Psoas muscle (tissue), 8 donors: ENCODE data around the gene CCDC183. TPM values are rescaled to one million over a fixed set of nuclear protein-coding genes. Genes with fewer than 3 reads are reported as not detected.

Experiments
- ATAC-seq, 4 donors: fragments of 200-7000 bp; cut with Tn5 transposase; one replicate each; pipeline ENCODE4 v1.9.1; 2020; ENCODE audit warnings: moderate library complexity in 3 of 4, mild to moderate bottlenecking in 2 of 4
- DNase-seq, 2 donors: peaks; one replicate each; pipeline ENCODE4 v3.0.0-alpha.2; 2020
- H3K27ac ChIP-seq: fragments of 200-600 bp; one replicate; pipeline ENCODE4 v1.8.0; 2022
- H3K27me3 ChIP-seq, 3 donors: fragments of 200-600 bp in 1 of 3; one replicate each; pipeline versions ENCODE4 v1.6.1 to v1.8.0; 2013 to 2022; ENCODE audit warnings: low read length in 2 of 3, mild to moderate bottlenecking in 2 of 3, moderate library complexity in 1 of 3; ENCODE audit not compliant: insufficient read depth in 3 of 3
- H3K36me3 ChIP-seq, 2 donors: fragments of 200-600 bp in 1 of 2; one replicate each; pipeline versions ENCODE4 v1.6.1 to v1.8.0; 2013 to 2022; ENCODE audit warnings: low read depth in 1 of 2, mild to moderate bottlenecking in 1 of 2, moderate library complexity in 1 of 2; ENCODE audit not compliant: insufficient read depth in 1 of 2
- H3K4me1 ChIP-seq: fragments of 200-600 bp; one replicate; pipeline ENCODE4 v1.8.0; 2022
- H3K4me3 ChIP-seq: fragments of 200-600 bp; one replicate; pipeline ENCODE4 v1.8.0; 2022; ENCODE audit warnings: mild to moderate bottlenecking
- H3K9me3 ChIP-seq: fragments of 200-600 bp; one replicate; pipeline ENCODE4 v1.8.0; 2022
- WGBS, 3 donors: extraction: QIAGEN DNeasy Blood & Tissue Kit; methylation state at CpG; one replicate each; pipeline versions ENCODE4 v1.1.6 to v1.1.7; 2013; 5-methylcytosine and 5-hydroxymethylcytosine counted together
- intact Hi-C, 2 donors: fragments of 100-400 bp; cut with DNase I; formaldehyde crosslinking; loops; one replicate each; pipeline versions ENCODE4 v1.11.0 to v1.14.2; 2022
- polyA plus RNA-seq, 3 donors: library from polyadenylated mRNA; stranded (reverse); fragments of 200-250 nt; gene quantifications; one replicate each; pipeline ENCODE4 v1.2.3, GENCODE V29; 2013
- total RNA-seq, 4 donors: library from RNA; stranded (reverse); fragmentation: NEBNext Ultra II Directional in 2 of 4; extraction: Animal tissue kit (Norgen Biotek cat#: 25700) in 2 of 4; gene quantifications; one replicate each; pipeline versions ENCODE4 v1.2.1 to v1.2.4, GENCODE V29; 2021 to 2023
- TF ChIP-seq, protein P1 (sequence below): fragments of 200-600 bp; IDR thresholded peaks from one replicate; pipeline ENCODE4 v1.8.0; 2022; ENCODE audit warnings: antibody characterized with exemption
- donor health status: healthy with polysubstance abuse.
- donor health status: DM: no; HTN: no; CAD: no; lungs with moderate emphysema.
- donor health status: Bipolar disorder and iron deficiency.
- donor health status: healthy.
- donor health status: DM: yes; HTN: yes; CAD: no.
- donor health status: DM: no; HTN: no; CAD: no.
- donor health status: DM: no; HTN: no; CAD: no.
- donor health status: DM: yes; HTN: yes; CAD: no.

Gene CCDC183
- total and polyA plus RNA-seq, 7 donors: 0.03 to 0.08 TPM; not detected in 5

DNA sequence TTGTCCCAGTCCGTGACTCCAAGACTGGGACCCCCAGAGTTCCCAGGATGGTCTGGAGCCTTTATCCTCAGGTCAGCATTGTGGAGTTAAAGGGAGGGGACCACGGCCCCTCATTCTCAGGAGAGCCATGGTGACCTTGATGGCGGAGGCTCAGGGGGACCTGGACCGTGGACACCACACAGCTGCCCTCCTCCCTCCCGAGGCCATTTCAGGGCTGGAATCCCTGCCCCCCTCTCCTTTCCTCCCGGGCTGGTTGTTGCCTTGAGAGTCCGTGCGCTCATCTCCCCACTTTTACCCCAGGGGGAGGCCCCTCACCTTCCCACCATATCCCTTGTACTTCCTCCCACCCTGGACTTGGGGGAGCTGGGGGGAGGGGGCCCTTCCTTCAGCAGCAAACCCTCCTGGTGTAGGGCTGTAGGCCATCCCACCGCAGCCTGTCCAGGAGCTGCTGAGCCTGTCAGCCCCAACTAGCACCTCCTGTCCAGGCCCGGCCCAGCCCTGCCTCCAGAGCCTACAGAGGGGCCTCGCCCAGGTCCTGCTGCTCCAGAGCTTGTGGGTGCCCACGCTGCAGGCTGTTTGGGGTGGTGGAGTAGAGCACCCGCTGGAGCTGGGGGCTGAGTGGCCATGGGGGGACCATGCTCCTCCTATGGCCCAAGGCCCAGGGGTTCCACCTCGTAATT is 31.8 kb downstream of the CCDC183 start:
- Histone ChIP-seq H3K4me1 (no peaks in the 10 kb centered on the region), H3K27ac (no peak overlapping the region), H3K27me3 (no peaks in the 10 kb centered on the region), H3K4me3 (no peak overlapping the region), H3K9me3 (no peaks in the 10 kb centered on the region), H3K36me3 (peaks cover 0 to 91% of the 10 kb centered on the region in 2 donors)
- ATAC-seq: no peak
- no peak for DNase-seq
- WGBS, 3 donors: 92 to 94% (median 93%) methylated on average over 13 to 14 of the region's 14 CpGs
- intact Hi-C loops: no loop called here
- TF ChIP-seq, protein P1, sequence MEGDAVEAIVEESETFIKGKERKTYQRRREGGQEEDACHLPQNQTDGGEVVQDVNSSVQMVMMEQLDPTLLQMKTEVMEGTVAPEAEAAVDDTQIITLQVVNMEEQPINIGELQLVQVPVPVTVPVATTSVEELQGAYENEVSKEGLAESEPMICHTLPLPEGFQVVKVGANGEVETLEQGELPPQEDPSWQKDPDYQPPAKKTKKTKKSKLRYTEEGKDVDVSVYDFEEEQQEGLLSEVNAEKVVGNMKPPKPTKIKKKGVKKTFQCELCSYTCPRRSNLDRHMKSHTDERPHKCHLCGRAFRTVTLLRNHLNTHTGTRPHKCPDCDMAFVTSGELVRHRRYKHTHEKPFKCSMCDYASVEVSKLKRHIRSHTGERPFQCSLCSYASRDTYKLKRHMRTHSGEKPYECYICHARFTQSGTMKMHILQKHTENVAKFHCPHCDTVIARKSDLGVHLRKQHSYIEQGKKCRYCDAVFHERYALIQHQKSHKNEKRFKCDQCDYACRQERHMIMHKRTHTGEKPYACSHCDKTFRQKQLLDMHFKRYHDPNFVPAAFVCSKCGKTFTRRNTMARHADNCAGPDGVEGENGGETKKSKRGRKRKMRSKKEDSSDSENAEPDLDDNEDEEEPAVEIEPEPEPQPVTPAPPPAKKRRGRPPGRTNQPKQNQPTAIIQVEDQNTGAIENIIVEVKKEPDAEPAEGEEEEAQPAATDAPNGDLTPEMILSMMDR: no peak

DNA sequence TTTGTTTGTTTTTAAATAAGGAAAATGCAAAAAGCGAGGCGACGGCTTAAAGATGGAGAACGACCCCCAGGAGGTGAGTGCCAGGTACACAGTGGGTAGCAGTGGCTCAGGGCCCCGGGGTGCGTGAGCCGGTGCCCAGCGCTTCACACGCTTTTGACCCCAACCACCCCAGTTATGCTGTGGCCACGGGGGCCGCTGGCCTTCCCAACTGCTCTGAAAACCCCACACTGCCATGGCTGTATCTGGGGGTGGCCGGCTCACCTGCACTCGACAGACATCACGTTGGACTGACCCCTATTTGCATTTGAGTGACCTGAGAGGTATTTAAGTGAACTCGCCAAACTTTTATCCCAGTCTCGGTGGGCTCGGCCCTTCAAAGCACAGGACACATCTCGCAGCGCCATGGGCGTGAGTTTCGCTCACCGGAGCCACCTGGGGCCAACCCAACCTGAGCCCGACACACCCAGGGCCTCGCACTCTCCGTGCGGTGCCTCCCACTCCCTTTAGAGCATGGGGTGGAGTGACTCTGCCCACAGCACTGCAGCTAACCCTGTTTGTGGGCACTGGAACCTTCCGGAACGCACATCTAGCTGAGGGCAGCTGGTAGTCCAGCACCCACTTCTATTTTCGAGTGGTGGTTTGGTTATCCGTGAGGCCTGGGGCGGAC is 32.5 kb downstream of the CCDC183 start:
- Histone ChIP-seq H3K9me3 (no peaks in the 10 kb centered on the region), H3K27me3 (no peaks in the 10 kb centered on the region), H3K27ac (no peak overlapping the region), H3K4me3 (no peak overlapping the region), H3K4me1 (no peaks in the 10 kb centered on the region), H3K36me3 (peaks cover 0 to 87% of the 10 kb centered on the region in 2 donors)
- TF ChIP-seq, protein P1: no peak
- WGBS, 3 donors: 94 to 95% (median 94%) methylated on average over 30 to 31 of the region's 31 CpGs
- no peak for ATAC-seq
- intact Hi-C loops: no loop called here
- DNase-seq: no peak

DNA sequence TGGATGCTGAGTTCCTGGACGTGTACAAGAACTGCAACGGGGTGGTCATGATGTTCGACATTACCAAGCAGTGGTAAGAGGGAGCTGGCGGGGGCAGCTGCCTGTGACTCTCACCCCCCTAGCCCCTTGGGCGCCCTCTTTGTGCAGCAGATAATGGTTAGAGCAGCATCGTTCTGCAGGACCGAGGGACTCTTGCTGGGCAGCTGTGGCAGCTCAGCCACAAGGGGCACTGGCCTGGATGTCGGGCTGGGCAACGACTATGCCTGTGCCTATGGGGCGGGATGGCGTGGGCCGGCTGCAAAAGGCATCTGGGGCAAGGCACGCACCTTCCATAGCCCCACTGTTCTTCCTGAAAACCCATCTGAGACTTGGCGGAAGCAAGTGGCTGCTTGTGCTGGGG is 33.3 kb downstream of the CCDC183 start:
- DNase-seq (no peak), ATAC-seq (no peak)
- Histone ChIP-seq H3K9me3 (no peaks in the 10 kb centered on the region), H3K27ac (no peak overlapping the region), H3K27me3 (no peaks in the 10 kb centered on the region), H3K4me1 (no peaks in the 10 kb centered on the region), H3K4me3 (no peak overlapping the region), H3K36me3 (peaks cover 0 to 87% of the 10 kb centered on the region in 2 donors)
- WGBS, 3 donors: 87 to 91% (median 90%) methylated on average over 14 of the region's 14 CpGs
- TF ChIP-seq, protein P1: no peak
- intact Hi-C loops: no loop called here

DNA sequence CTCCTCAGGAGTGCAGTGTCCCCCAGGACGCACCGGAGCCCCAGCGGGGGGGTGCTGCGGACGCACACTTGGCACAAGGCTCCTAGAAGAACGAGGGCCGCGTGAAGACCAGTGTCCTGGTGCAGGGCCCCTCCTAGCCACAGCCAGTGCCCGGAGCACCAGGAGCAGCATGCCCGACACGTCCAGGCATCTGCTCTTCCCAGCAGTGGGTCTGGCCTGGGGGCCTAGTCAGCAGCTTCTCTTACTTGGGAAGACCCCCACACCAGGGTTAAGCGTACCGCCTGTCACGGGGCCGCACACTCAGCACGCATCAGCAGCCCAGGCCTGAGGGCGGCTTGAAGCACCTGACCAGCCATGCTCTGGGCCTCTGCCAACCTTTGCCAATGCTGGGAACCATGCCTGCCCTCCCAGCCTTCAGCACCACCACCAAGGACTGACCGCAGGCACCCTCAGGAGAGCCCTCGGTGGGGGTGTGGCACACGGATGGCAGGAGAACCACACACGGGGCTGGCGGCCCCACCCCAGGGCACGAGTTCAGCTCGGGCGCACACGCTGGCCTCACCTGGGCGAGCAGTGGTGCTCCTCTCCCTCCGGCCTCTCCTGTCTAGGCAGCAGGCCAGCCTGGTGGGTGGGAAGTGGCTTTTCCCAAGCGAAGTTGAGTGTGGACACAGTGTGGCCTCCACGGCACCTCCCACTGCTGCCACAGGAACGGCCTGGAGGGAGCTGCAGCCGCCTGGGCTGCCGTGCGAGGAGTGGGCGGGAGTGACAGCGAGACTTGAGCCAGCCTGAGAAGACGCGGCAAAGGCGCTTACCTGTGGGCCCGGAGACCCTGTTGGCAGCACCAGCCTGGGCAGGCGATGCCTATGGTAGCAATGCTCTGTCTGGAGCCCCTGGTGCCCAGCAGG is 34.1 kb downstream of the CCDC183 start:
- Histone ChIP-seq H3K27ac (no peak overlapping the region), H3K4me1 (no peaks in the 10 kb centered on the region), H3K4me3 (no peak overlapping the region), H3K36me3 (peaks cover 0 to 81% of the 10 kb centered on the region in 2 donors), H3K27me3 (no peaks in the 10 kb centered on the region), H3K9me3 (no peaks in the 10 kb centered on the region)
- ATAC-seq (peak in 1 of 4 donors; percentile 9), DNase-seq (no peak)
- intact Hi-C loops: no loop called here
- TF ChIP-seq, protein P1: no peak
- 89 to 93% (median 92%) methylated on average over 41 of the region's 41 CpGs for WGBS, 3 donors
